ENCODE data around the gene CLEC18C.
"Not testable (repeated sequence)": the region's sequence is repeated elsewhere in the genome, so short reads cannot be mapped to it uniquely, and the experiment has no call there.

CLEC18C gene

GRCh38 chr16:70226024-70226423 is 52.4 kb downstream of the CLEC18C start:
- not testable (repeated sequence) for H4K20me1 ChIP-seq (ENCODE audit: insufficient read depth, low read length); H3F3A ChIP-seq (ENCODE audit: insufficient read depth, low read length); H3K4me2 ChIP-seq (ENCODE audit: low read length); H3K4me3 ChIP-seq (ENCODE audit: low read depth, low read length, poor library complexity, severe bottlenecking); H3K9me3 ChIP-seq (ENCODE audit: low read length); H3K4me1 ChIP-seq (ENCODE audit: insufficient read depth, low read length, severe bottlenecking); H3K27ac ChIP-seq (ENCODE audit: low read depth, low read length, poor library complexity, severe bottlenecking); H3K79me2 ChIP-seq (ENCODE audit: insufficient read depth, low read length); H3K27me3 ChIP-seq (ENCODE audit: insufficient read depth, low read length); H2AFZ ChIP-seq (ENCODE audit: low read length); H3K9ac ChIP-seq (ENCODE audit: low read length); H3K9me2 ChIP-seq (ENCODE audit: low read depth, low read length)
- peaks cover 23% of the 10 kb centered on the region for H3K36me3 ChIP-seq (ENCODE audit: insufficient read depth, low read length)

DNA sequence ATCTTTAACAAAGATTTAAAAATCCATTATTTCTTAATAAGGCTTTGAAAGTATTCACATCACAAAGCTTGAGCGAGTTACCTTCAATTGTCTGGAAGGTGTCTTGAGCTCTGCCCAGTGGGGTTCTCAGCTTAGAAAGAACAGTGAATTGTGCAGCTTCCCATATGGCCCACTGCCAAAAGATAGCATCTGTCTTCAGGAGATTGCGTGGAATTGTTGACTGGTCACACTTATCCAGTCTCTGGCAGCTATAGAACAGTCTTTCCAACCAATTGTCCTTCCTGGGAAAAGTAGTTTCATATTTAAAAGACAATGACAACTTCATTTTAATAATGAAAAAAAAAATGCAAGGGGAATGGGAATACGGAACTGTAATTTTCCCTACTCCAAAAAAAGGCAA is 58.2 kb downstream of the CLEC18C start:
- not testable (repeated sequence) for H4K20me1 ChIP-seq (ENCODE audit: insufficient read depth, low read length); H3K9me2 ChIP-seq (ENCODE audit: low read depth, low read length); H3K4me1 ChIP-seq (ENCODE audit: insufficient read depth, low read length, severe bottlenecking); H3K4me3 ChIP-seq (ENCODE audit: low read depth, low read length, poor library complexity, severe bottlenecking); H3K4me2 ChIP-seq (ENCODE audit: low read length); H3K27ac ChIP-seq (ENCODE audit: low read depth, low read length, poor library complexity, severe bottlenecking); H2AFZ ChIP-seq (ENCODE audit: low read length); H3K9me3 ChIP-seq (ENCODE audit: low read length); H3F3A ChIP-seq (ENCODE audit: insufficient read depth, low read length); H3K27me3 ChIP-seq (ENCODE audit: insufficient read depth, low read length); H3K79me2 ChIP-seq (ENCODE audit: insufficient read depth, low read length); H3K9ac ChIP-seq (ENCODE audit: low read length)
- peaks cover 38% of the 10 kb centered on the region for H3K36me3 ChIP-seq (ENCODE audit: insufficient read depth, low read length)

Measured in OCI-LY1 (cell line).